Smooth muscle cell (in vitro differentiated cells): ENCODE results near the gene DIS3L2. TPM values are rescaled to one million over a fixed set of nuclear protein-coding genes. Genes with fewer than 3 reads are reported as not detected.

Experiments
- DNase-seq: peaks from one replicate; lab custom pipeline; 2025; ENCODE audit not compliant: unreplicated experiment; lab: John Stamatoyannopoulos, UW
- H2AFZ ChIP-seq: fragments of 200-600 bp; sonication (generic); 2 replicates; pipeline ENCODE4 v1.6.0; 2016; ENCODE audit warnings: antibody characterized with exemption, low read depth, mild to moderate bottlenecking
- H3F3A ChIP-seq: fragments of 200-600 bp; sonication (generic); 2 replicates; pipeline ENCODE4 v1.6.0; 2017; ENCODE audit warnings: antibody characterized with exemption, low read depth
- H3K27ac ChIP-seq: fragments of 200-600 bp; sonication (generic); 2 replicates; pipeline ENCODE4 v1.5.1; 2016; ENCODE audit warnings: low read depth, mild to moderate bottlenecking
- H3K27me3 ChIP-seq: fragments of 200-600 bp; sonication (generic); 2 replicates; pipeline ENCODE4 v1.6.1; 2016; ENCODE audit warnings: low read depth, mild to moderate bottlenecking
- H3K36me3 ChIP-seq: fragments of 200-600 bp; sonication (generic); 2 replicates; pipeline ENCODE4 v1.5.1; 2016; ENCODE audit warnings: low read depth
- H3K4me1 ChIP-seq: fragments of 200-600 bp; sonication (generic); 2 replicates; pipeline ENCODE4 v1.5.1; 2016; ENCODE audit warnings: low read depth
- H3K4me2 ChIP-seq: fragments of 200-600 bp; sonication (generic); 2 replicates; pipeline ENCODE4 v1.6.0; 2016; ENCODE audit warnings: mild to moderate bottlenecking
- H3K4me3 ChIP-seq: fragments of 200-600 bp; sonication (generic); 2 replicates; pipeline ENCODE4 v1.5.1; 2016; ENCODE audit warnings: mild to moderate bottlenecking
- H3K79me2 ChIP-seq: fragments of 200-600 bp; sonication (generic); 2 replicates; pipeline ENCODE4 v1.6.0; 2016; ENCODE audit warnings: low read depth, mild to moderate bottlenecking
- H3K9ac ChIP-seq: fragments of 200-600 bp; sonication (generic); 2 replicates; pipeline ENCODE4 v1.6.0; 2016; ENCODE audit warnings: low read depth
- H3K9me3 ChIP-seq: fragments of 200-600 bp; sonication (generic); replicated peaks from 2 replicates; pipeline ENCODE4 v1.5.1; 2016; ENCODE audit warnings: low read depth
- H4K20me1 ChIP-seq: fragments of 200-600 bp; sonication (generic); 2 replicates; pipeline ENCODE4 v1.6.0; 2016; ENCODE audit warnings: low read depth
- WGBS: methylation state at CpG from one replicate; pipeline ENCODE4 v1.1.7; 2016; ENCODE audit warnings: low lambda C conversion rate; 5-methylcytosine and 5-hydroxymethylcytosine counted together
- polyA plus RNA-seq: library from polyadenylated mRNA; unstranded; fragments of >200 nt; fragmentation: Nextera tagmentation; extraction: Ambion mirVana; gene quantifications from 2 replicates; pipeline ENCODE4 v1.2.1, GENCODE V29; 2016
- total RNA-seq: library from RNA; depleted of rRNA; stranded (reverse); fragments of >200 nt; gene quantifications from 2 replicates; pipeline ENCODE4 v1.2.3, GENCODE V29; 2014
- TF ChIP-seq, protein P1 (sequence below): fragments of 200-600 bp; sonication (generic); IDR thresholded peaks from 2 replicates; pipeline ENCODE4 v1.5.1; 2017; ENCODE audit warnings: borderline replicate concordance, mild to moderate bottlenecking, antibody characterized with exemption; ENCODE audit not compliant: insufficient read depth, poor library complexity, severe bottlenecking

The DIS3L2 gene
- total and polyA plus RNA-seq, 2 experiments from 2014 or later, result 11.4 to 25.2 TPM

- DNase-seq, result no peak
- Histone ChIP-seq H3K79me2 (no peaks in the 10 kb centered on the region), H3K9ac (no peak overlapping the region), H3K27me3 (peaks cover 30% of the 10 kb centered on the region), H2AFZ (no peak overlapping the region), H3K4me1 (no peaks in the 10 kb centered on the region), H3K27ac (no peak overlapping the region), H3K4me2 (no peak overlapping the region), H3K36me3 (no peaks in the 10 kb centered on the region), H3K9me3 (no peaks in the 10 kb centered on the region), H3F3A (no peaks in the 10 kb centered on the region), H4K20me1 (no peaks in the 10 kb centered on the region), H3K4me3 (no peak overlapping the region)
- 96% methylated on average over 20 of the region's 21 CpGs for WGBS
- TF ChIP-seq, protein P1, sequence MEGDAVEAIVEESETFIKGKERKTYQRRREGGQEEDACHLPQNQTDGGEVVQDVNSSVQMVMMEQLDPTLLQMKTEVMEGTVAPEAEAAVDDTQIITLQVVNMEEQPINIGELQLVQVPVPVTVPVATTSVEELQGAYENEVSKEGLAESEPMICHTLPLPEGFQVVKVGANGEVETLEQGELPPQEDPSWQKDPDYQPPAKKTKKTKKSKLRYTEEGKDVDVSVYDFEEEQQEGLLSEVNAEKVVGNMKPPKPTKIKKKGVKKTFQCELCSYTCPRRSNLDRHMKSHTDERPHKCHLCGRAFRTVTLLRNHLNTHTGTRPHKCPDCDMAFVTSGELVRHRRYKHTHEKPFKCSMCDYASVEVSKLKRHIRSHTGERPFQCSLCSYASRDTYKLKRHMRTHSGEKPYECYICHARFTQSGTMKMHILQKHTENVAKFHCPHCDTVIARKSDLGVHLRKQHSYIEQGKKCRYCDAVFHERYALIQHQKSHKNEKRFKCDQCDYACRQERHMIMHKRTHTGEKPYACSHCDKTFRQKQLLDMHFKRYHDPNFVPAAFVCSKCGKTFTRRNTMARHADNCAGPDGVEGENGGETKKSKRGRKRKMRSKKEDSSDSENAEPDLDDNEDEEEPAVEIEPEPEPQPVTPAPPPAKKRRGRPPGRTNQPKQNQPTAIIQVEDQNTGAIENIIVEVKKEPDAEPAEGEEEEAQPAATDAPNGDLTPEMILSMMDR, result no peak
These were observed 42.8 kb upstream of the DIS3L2 start for GRCh38 chr2:231918501-231919330.

- 92% methylated on average over 15 of the region's 15 CpGs for WGBS
- H3K9me3 ChIP-seq, result no peaks in the 10 kb centered on the region
- H3K4me3 ChIP-seq, result no peak overlapping the region
- no peak overlapping the region for H3K27ac ChIP-seq
- TF ChIP-seq, protein P1, result no peak
- H3K79me2 ChIP-seq, result no peaks in the 10 kb centered on the region
- peaks cover 38% of the 10 kb centered on the region for H3K27me3 ChIP-seq
- no peak overlapping the region for H2AFZ ChIP-seq
- H3F3A ChIP-seq, result no peaks in the 10 kb centered on the region
- no peaks in the 10 kb centered on the region for H4K20me1 ChIP-seq
- H3K4me2 ChIP-seq, result no peak overlapping the region
- H3K9ac ChIP-seq, result no peak overlapping the region
- no peaks in the 10 kb centered on the region for H3K36me3 ChIP-seq
- no peaks in the 10 kb centered on the region for H3K4me1 ChIP-seq
- DNase-seq, result no peak
These were observed 42.0 kb upstream of the DIS3L2 start for GRCh38 chr2:231919341-231920035.

- H3K9me3 ChIP-seq, result no peaks in the 10 kb centered on the region
- no peaks in the 10 kb centered on the region for H4K20me1 ChIP-seq
- WGBS, result 86% methylated on average over 3 of the region's 3 CpGs
- no peak overlapping the region for H3K4me3 ChIP-seq
- no peak overlapping the region for H3K9ac ChIP-seq
- no peaks in the 10 kb centered on the region for H3K36me3 ChIP-seq
- H3K27ac ChIP-seq, result no peak overlapping the region
- no peaks in the 10 kb centered on the region for H3F3A ChIP-seq
- H3K27me3 ChIP-seq, result peaks cover 46% of the 10 kb centered on the region
- H3K4me1 ChIP-seq, result peaks cover under 1% of the 10 kb centered on the region
- H3K4me2 ChIP-seq, result no peak overlapping the region
- H3K79me2 ChIP-seq, result no peaks in the 10 kb centered on the region
- TF ChIP-seq, protein P1, result no peak
- no peak overlapping the region for H2AFZ ChIP-seq
- DNase-seq, result no peak
These were observed 41.1 kb upstream of the DIS3L2 start for GRCh38 chr2:231920366-231920765.
